GM18502 (cell line): ENCODE results near the gene SNUPN.
"Not testable (repeated sequence)": the region's sequence is repeated elsewhere in the genome, so short reads cannot be mapped to it uniquely, and the experiment has no call there.

ENCODE experiments used
- ATAC-seq: cut with Tn5 transposase; IDR thresholded peaks from one replicate; pipeline ENCODE4 v1.9.1; 2021; ENCODE audit warnings: mild to moderate bottlenecking; ENCODE audit not compliant: unreplicated experiment, poor library complexity

SNUPN gene

GRCh38 chr15:75589071-75589470 is 36.5 kb downstream of the SNUPN start:
- ATAC-seq = no peak

GRCh38 chr15:75586422-75586821 is 39.1 kb downstream of the SNUPN start:
- not testable (repeated sequence) for ATAC-seq

GRCh38 chr15:75584121-75584520 is 41.4 kb downstream of the SNUPN start:
- no peak for ATAC-seq

GRCh38 chr15:75583701-75584100 is 41.8 kb downstream of the SNUPN start:
- ATAC-seq = no peak

- not testable (repeated sequence) for ATAC-seq
Observed at GRCh38 chr15:75582943-75583342, 42.6 kb downstream of the SNUPN start.

GRCh38 chr15:75578948-75579920 is 46.3 kb downstream of the SNUPN start, which contains the start of gene PTPN9:
TSS of gene PTPN9 (minus strand) at chr15:75579315. CDS start at chr15:75578776, 539 bp downstream.
- peak; percentile 72 for ATAC-seq

- ATAC-seq = peak; percentile 58
Observed at GRCh38 chr15:75578173-75578947, 47.2 kb downstream of the SNUPN start.

GRCh38 chr15:75577401-75578172 is 47.9 kb downstream of the SNUPN start:
- no peak for ATAC-seq

- ATAC-seq = no peak
Observed at GRCh38 chr15:75573648-75574384, 51.7 kb downstream of the SNUPN start.

- no peak for ATAC-seq
Observed at GRCh38 chr15:75570126-75570845, 55.2 kb downstream of the SNUPN start.

GRCh38 chr15:75565062-75565970 is 60.2 kb downstream of the SNUPN start:
- ATAC-seq = no peak

GRCh38 chr15:75561888-75562287 is 63.6 kb downstream of the SNUPN start:
- no peak for ATAC-seq

- ATAC-seq = not testable (repeated sequence)
Observed at GRCh38 chr15:75559360-75559759, 66.2 kb downstream of the SNUPN start.

GRCh38 chr15:75558955-75559354 is 66.6 kb downstream of the SNUPN start:
- ATAC-seq = not testable (repeated sequence)

- no peak for ATAC-seq
Observed at GRCh38 chr15:75554717-75555116, 70.8 kb downstream of the SNUPN start.

- no peak for ATAC-seq
Observed at GRCh38 chr15:75553659-75554058, 71.9 kb downstream of the SNUPN start.

GRCh38 chr15:75551091-75551490 is 74.4 kb downstream of the SNUPN start:
- no peak for ATAC-seq
